ENCODE results near the gene NMRK1. TPM values are rescaled to one million over a fixed set of nuclear protein-coding genes. Genes with fewer than 3 reads are reported as not detected.

Gene NMRK1
- total and polyA plus RNA-seq, 12 donors: 4.7 to 51.6 (median 12.3) TPM

DNA sequence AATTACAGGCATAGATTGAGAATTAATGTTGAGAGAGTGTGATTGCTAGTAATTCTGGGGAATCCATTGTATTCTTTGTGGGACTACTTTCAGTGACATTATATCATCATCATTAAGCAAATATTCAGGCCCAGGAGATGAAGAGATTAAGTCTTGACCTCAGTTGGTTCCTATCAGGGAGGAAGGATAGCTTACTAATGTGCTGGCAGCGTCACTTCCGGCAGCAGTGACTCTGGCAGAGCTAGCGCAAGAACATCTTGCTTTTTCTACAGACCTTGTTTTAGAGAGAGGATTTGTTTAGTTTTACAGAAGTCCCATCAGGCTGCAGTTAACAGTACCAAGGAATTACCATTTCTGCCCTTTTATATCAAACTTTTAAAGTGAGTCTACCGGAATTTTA is 20.6 kb upstream of the NMRK1 start:
- peak in 7 of 8 donors; percentile 50 to 91 (median 74) for ATAC-seq
- TF ChIP-seq, protein P1, sequence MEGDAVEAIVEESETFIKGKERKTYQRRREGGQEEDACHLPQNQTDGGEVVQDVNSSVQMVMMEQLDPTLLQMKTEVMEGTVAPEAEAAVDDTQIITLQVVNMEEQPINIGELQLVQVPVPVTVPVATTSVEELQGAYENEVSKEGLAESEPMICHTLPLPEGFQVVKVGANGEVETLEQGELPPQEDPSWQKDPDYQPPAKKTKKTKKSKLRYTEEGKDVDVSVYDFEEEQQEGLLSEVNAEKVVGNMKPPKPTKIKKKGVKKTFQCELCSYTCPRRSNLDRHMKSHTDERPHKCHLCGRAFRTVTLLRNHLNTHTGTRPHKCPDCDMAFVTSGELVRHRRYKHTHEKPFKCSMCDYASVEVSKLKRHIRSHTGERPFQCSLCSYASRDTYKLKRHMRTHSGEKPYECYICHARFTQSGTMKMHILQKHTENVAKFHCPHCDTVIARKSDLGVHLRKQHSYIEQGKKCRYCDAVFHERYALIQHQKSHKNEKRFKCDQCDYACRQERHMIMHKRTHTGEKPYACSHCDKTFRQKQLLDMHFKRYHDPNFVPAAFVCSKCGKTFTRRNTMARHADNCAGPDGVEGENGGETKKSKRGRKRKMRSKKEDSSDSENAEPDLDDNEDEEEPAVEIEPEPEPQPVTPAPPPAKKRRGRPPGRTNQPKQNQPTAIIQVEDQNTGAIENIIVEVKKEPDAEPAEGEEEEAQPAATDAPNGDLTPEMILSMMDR (IDR thresholded peaks at IDR 0.05): no peak
- Histone ChIP-seq H3K27me3 (no peaks in the 10 kb centered on the region), H3K4me1 (peaks cover 0 to 87% (median 28%) of the 10 kb centered on the region in 9 donors), H3K9me3 (no peaks in the 10 kb centered on the region), H3K27ac (peak overlapping the region in 7 of 10 donors; percentile 6 to 68 (median 37)), H3K36me3 (peaks cover 0 to 9% (median 0%) of the 10 kb centered on the region in 9 donors), H3K4me3 (no peak overlapping the region)
- WGBS, 2 donors: 50 to 52% methylated on average over 4 of the region's 4 CpGs
- intact Hi-C loops (cut with DNase I): no loop called here
- peak; percentile 40 to 41 for DNase-seq

DNA sequence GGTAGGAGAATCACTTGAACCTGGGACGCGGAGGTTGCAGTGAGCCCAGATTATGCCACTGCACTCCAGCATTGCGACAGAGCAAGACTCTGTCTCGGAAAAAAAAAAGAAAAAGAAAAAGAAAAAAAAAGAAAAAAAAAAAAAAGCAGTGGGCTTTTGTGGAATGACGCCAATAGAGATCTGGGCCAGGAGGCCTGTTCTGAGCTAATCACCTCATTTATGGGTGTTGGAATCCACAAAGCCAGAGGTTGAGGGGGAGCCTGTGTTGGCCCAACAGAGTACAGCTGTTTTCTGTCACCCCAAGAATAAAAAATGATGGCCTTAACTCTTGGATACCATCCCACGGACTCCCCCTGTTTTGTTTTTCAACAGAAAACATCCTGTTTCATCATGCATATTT is 18.9 kb upstream of the NMRK1 start:
- 65 to 66% methylated on average over 6 of the region's 6 CpGs for WGBS, 2 donors
- Histone ChIP-seq H3K4me1 (peaks cover 0 to 77% (median 20%) of the 10 kb centered on the region in 9 donors), H3K4me3 (no peak overlapping the region), H3K27me3 (no peaks in the 10 kb centered on the region), H3K36me3 (peaks cover 0 to 26% (median 0%) of the 10 kb centered on the region in 9 donors), H3K27ac (peak overlapping the region in 4 of 10 donors; percentile 8 to 68 (median 19)), H3K9me3 (no peaks in the 10 kb centered on the region)
- ATAC-seq: peak in 5 of 8 donors; percentile 40 to 54 (median 47)
- intact Hi-C loops (cut with DNase I): no loop called here
- TF ChIP-seq, protein P1 (IDR thresholded peaks at IDR 0.05): no peak
- DNase-seq: no peak

DNA sequence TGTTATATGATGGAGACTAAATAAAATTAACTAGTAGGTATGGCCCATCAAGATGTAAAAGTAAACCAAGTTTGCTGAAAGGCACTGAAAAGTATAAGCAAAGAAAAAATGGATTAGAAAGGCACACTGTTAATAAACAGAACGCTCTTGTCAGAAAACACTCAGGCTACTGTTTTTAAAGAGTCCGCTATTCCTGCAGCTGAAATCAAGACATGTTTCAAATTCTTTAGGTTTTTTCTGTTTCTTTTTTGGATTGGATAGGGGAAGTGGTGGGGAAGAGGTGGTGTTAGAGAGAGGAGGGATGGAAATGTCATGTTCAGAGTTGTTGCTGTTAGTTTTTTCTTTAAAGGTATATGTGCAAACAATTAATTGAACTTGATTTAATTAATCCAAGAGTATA is 17.9 kb upstream of the NMRK1 start:
- DNase-seq: no peak
- Histone ChIP-seq H3K9me3 (no peaks in the 10 kb centered on the region), H3K27me3 (no peaks in the 10 kb centered on the region), H3K27ac (peak overlapping the region in 3 of 10 donors; percentile 3 to 12 (median 5)), H3K36me3 (peaks cover 0 to 29% (median 0%) of the 10 kb centered on the region in 9 donors), H3K4me1 (peaks cover 0 to 75% (median 30%) of the 10 kb centered on the region in 9 donors), H3K4me3 (no peak overlapping the region)
- TF ChIP-seq, protein P1 (IDR thresholded peaks at IDR 0.05): no peak
- 56 to 66% methylated on average over 2 of the region's 2 CpGs for WGBS, 2 donors
- no peak for ATAC-seq
- intact Hi-C loops (cut with DNase I): no loop called here

DNA sequence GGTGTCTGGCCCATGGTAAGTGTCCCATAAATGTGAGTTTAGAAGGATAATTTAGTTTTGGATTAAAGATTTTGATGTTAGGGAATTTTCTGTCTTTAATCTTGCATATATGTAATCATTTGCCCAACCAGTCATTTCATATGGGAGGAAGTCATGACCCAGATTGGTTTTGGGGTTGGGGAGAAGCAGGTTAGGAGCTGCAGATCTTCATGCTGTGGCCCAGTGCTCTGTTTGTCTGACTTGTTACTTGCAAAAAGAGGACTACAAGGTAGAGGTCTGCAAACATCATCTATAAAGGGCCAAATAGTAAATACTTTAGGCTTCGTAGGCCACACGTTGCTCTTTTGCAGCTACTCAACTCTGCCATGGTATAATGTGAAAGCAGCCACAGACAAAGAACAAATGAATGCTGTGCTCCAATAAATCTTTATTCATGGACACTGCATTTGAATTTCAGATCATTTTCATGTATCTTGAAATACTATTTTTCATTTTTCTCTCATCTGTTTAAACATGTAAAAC is 17.1 kb upstream of the NMRK1 start:
- H3K36me3 ChIP-seq: peaks cover 0 to 29% (median 0%) of the 10 kb centered on the region in 9 donors
- no peak overlapping the region for H3K27ac ChIP-seq
- ATAC-seq (no peak), DNase-seq (no peak)
- 89 to 91% methylated on average over 2 of the region's 2 CpGs for WGBS, 2 donors
- H3K4me1 ChIP-seq: peaks cover 0 to 78% (median 38%) of the 10 kb centered on the region in 9 donors
- H3K4me3 ChIP-seq: no peak overlapping the region
- TF ChIP-seq, protein P1 (IDR thresholded peaks at IDR 0.05): no peak
- no peaks in the 10 kb centered on the region for H3K9me3 ChIP-seq
- no peaks in the 10 kb centered on the region for H3K27me3 ChIP-seq
- intact Hi-C loops (cut with DNase I): no loop called here
